ENCODE results near the gene MAGEA2B.
"Not testable (repeated sequence)": the region's sequence is repeated elsewhere in the genome, so short reads cannot be mapped to it uniquely, and the experiment has no call there.

Gene MAGEA2B

DNA sequence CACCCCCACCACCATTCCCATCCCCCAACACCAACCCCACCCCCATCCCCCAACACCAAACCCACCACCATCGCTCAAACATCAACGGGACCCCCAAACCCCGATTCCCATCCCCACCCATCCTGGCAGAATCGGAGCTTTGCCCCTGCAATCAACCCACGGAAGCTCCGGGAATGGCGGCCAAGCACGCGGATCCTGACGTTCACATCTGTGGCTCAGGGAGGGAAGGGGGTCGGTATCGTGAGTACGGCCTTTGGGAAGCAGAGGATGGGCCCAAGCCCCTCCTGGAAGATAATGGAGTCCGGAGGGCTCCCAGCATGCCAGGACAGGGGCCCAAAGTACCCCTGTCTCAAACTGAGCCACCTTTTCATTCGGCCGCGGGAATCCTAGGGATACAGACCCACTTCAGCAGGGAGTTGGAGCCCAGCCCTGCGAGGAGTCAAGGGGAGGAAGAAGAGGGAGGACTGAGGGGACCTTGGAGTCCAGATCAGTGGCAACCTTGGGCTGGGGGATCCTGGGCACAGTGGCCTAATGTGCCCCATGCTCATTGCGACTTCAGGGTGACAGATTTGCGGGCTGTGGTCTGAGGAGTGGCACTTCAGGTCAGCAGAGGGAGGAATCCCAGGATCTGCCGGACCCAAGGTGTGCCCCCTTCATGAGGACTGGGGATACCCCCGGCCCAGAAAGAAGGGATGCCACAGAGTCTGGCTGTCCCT is 19.9 kb downstream of the MAGEA2B start:
- not testable (repeated sequence) for H3K9ac ChIP-seq (ENCODE audit: low read length); H3K4me1 ChIP-seq (ENCODE audit: insufficient read depth, low read length); H3K9me3 ChIP-seq (ENCODE audit: low read length); H3K27me3 ChIP-seq (ENCODE audit: control insufficient read depth in 1 of 2, insufficient read depth in 2 of 2, low read length in 2 of 2); H3K27ac ChIP-seq (ENCODE audit: low read depth, low read length); H3K4me3 ChIP-seq (ENCODE audit: low read depth in 1 of 2, low read length in 2 of 2); H3K36me3 ChIP-seq (ENCODE audit: insufficient read depth, low read length)

DNA sequence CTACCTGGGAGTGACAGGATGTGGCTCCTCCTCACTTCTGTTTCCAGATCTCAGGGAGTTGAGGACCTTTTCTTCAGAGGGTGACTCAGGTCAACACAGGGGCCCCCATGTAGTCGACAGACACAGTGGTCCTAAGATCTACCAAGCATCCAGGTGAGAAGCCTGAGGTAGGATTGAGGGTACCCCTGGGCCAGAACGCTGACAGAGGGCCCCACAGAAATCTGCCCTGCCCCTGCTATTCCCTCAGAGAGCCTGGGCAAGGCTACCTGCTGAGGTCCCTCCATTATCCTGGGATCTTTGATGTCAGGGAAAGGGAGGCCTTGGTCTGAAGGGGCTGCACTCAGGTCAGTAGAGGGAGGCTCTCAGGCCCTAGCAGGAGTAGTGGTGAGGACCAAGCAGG is 20.7 kb downstream of the MAGEA2B start:
- no peaks in the 10 kb centered on the region for H3K9me3 ChIP-seq (ENCODE audit: low read length)
- H3K27me3 ChIP-seq (ENCODE audit: control insufficient read depth in 1 of 2, insufficient read depth in 2 of 2, low read length in 2 of 2) = no peaks in the 10 kb centered on the region
- no peaks in the 10 kb centered on the region for H3K4me1 ChIP-seq (ENCODE audit: insufficient read depth, low read length)
- no peaks in the 10 kb centered on the region for H3K36me3 ChIP-seq (ENCODE audit: insufficient read depth, low read length)
- no peak overlapping the region for H3K4me3 ChIP-seq (ENCODE audit: low read depth in 1 of 2, low read length in 2 of 2)
- H3K9ac ChIP-seq (ENCODE audit: low read length) = no peak overlapping the region
- no peak overlapping the region for H3K27ac ChIP-seq (ENCODE audit: low read depth, low read length)

DNA sequence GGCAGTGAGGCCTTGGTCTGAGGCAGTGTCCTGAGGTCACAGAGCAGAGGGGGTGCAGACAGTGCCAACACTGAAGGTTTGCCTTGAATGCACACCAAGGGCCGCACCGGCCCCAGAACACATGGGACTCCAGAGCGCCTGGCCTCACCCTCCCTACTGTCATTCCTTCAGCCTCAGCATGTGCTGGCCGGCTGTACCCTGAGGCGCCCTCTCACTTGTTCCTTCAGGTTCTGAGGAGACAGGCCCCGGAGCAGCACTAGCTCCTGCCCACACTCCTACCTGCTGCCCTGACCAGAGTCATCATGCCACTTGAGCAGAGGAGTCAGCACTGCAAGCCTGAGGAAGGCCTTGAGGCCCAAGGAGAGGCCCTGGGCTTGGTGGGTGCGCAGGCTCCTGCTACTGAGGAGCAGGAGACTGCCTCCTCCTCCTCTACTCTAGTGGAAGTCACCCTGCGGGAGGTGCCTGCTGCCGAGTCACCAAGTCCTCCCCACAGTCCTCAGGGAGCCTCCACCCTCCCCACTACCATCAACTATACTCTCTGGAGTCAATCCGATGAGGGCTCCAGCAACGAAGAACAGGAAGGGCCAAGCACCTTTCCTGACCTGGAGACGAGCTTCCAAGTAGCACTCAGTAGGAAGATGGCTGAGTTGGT is 21.6 kb downstream of the MAGEA2B start:
- Histone ChIP-seq H3K9ac (ENCODE audit: low read length) (no peak overlapping the region), H3K4me3 (ENCODE audit: low read depth in 1 of 2, low read length in 2 of 2) (no peak overlapping the region)

DNA sequence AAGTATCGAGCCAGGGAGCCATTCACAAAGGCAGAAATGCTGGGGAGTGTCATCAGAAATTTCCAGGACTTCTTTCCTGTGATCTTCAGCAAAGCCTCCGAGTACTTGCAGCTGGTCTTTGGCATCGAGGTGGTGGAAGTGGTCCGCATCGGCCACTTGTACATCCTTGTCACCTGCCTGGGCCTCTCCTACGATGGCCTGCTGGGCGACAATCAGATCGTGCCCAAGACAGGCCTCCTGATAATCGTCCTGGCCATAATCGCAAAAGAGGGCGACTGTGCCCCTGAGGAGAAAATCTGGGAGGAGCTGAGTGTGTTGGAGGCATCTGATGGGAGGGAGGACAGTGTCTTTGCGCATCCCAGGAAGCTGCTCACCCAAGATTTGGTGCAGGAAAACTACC is 22.1 kb downstream of the MAGEA2B start:
- not testable (repeated sequence) for H3K9me3 ChIP-seq (ENCODE audit: low read length); H3K9ac ChIP-seq (ENCODE audit: low read length); H3K36me3 ChIP-seq (ENCODE audit: insufficient read depth, low read length); H3K4me3 ChIP-seq (ENCODE audit: low read depth in 1 of 2, low read length in 2 of 2); H3K27ac ChIP-seq (ENCODE audit: low read depth, low read length); H3K4me1 ChIP-seq (ENCODE audit: insufficient read depth, low read length); H3K27me3 ChIP-seq (ENCODE audit: control insufficient read depth in 1 of 2, insufficient read depth in 2 of 2, low read length in 2 of 2)

More for the DNA sequence above, 21.6 kb downstream of the MAGEA2B start:
- H3K4me1 ChIP-seq (ENCODE audit: insufficient read depth, low read length) = no peaks in the 10 kb centered on the region
- no peaks in the 10 kb centered on the region for H3K27me3 ChIP-seq (ENCODE audit: control insufficient read depth in 1 of 2, insufficient read depth in 2 of 2, low read length in 2 of 2)
- no peaks in the 10 kb centered on the region for H3K36me3 ChIP-seq (ENCODE audit: insufficient read depth, low read length)
- no peak overlapping the region for H3K27ac ChIP-seq (ENCODE audit: low read depth, low read length)
- H3K9me3 ChIP-seq (ENCODE audit: low read length) = no peaks in the 10 kb centered on the region

DNA sequence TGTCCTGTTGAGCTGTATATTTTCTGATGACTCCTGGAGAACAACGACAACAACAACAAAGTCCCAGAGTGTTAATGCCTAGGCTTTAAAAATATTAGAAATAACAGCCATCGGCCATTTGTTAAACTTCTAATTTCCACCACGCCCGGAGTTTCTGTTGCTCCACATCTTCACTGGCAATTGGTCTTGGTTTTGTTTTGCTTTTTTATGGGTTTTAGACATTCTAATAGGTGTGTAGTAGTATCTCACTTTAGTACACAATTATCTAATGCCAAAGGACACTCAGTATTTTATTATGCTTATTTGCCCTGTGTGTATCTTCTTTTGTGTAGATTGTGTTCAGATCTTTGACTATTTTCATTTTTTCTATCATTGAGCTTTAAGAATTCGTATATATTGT is 24.1 kb downstream of the MAGEA2B start:
- no peaks in the 10 kb centered on the region for H3K9me3 ChIP-seq (ENCODE audit: low read length)
- H3K9ac ChIP-seq (ENCODE audit: low read length) = no peak overlapping the region
- no peaks in the 10 kb centered on the region for H3K36me3 ChIP-seq (ENCODE audit: insufficient read depth, low read length)
- H3K4me1 ChIP-seq (ENCODE audit: insufficient read depth, low read length) = no peaks in the 10 kb centered on the region
- no peaks in the 10 kb centered on the region for H3K27me3 ChIP-seq (ENCODE audit: control insufficient read depth in 1 of 2, insufficient read depth in 2 of 2, low read length in 2 of 2)
- H3K4me3 ChIP-seq (ENCODE audit: low read depth in 1 of 2, low read length in 2 of 2) = no peak overlapping the region
- H3K27ac ChIP-seq (ENCODE audit: low read depth, low read length) = no peak overlapping the region

DNA sequence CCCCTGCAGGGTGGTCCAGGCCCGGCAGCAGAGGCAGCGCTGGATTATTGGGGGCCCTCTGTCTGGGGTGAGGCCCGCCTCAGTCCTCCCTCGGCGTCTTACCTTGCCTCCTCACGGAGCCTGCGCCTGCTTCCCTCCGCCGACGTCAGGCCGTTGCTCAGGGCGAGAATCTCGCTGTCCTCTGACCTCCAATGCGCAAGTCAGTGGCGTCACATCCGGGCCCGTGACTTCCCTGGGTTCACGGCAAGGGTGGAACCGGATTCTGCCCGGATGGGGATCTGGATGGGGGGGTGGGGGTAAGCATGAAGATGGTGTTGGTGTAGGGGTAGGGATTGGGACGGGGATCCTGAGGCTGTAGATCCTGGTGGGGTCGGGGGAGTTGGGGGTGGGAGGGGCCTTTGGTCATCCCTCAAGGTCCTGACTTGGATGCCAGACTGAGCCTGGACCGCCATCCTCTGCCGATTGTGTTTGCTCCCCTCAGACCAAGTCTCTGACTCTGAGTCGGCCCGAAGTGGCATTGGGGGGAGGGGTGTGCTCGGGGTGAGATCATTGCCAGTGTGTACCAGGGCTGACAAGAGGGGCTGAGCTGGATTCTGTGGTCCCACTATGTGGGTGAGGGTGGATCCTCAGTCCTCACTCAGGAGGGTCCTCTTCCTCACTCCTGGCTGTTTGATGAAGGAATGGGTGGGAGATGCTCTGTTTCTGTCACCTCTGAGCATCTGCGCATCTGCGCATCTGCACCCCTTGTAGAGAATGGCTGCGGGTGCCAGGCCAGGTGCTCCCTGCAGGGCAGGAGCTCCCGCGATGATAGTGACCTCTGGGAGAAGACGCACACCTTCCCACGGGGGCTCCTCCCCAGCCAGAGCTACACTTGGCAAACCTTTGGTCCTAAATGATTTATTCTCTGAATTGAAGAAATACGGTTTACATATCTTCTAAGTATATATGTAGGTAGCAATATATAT is 39.5 kb downstream of the MAGEA2B start, which contains the start of gene MAGEA2:
TSS of gene MAGEA2 (minus strand) at position 157 of the 965 bp plus-strand sequence. CDS start 2,479 bp downstream, outside the sequence.
- H3K9ac ChIP-seq (ENCODE audit: low read length); H3K27me3 ChIP-seq (ENCODE audit: control insufficient read depth in 1 of 2, insufficient read depth in 2 of 2, low read length in 2 of 2); H3K36me3 ChIP-seq (ENCODE audit: insufficient read depth, low read length); H3K4me1 ChIP-seq (ENCODE audit: insufficient read depth, low read length); H3K4me3 ChIP-seq (ENCODE audit: low read depth in 1 of 2, low read length in 2 of 2); H3K27ac ChIP-seq (ENCODE audit: low read depth, low read length); H3K9me3 ChIP-seq (ENCODE audit: low read length): not testable (repeated sequence)

DNA sequence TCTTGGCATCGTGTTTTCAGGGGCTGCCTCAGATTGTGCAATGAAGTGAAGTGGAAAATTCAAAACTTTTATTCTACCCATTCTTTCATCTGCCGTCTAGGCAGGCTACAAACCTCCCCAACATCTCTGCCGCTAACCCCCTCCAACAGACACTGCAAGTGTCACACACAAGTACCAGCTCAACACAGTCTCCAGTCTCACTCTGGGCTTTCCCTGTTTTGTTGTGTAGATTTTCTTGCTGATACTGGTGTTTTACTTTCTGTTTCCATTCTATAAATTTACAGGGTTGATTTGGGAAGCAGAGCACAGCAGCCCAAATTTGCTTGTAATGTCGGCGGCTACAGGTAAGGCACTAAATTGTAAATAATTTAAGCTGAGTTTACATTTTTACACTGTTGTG is 40.4 kb downstream of the MAGEA2B start:
- H3K9ac ChIP-seq (ENCODE audit: low read length); H3K9me3 ChIP-seq (ENCODE audit: low read length); H3K4me3 ChIP-seq (ENCODE audit: low read depth in 1 of 2, low read length in 2 of 2): not testable (repeated sequence)

DNA sequence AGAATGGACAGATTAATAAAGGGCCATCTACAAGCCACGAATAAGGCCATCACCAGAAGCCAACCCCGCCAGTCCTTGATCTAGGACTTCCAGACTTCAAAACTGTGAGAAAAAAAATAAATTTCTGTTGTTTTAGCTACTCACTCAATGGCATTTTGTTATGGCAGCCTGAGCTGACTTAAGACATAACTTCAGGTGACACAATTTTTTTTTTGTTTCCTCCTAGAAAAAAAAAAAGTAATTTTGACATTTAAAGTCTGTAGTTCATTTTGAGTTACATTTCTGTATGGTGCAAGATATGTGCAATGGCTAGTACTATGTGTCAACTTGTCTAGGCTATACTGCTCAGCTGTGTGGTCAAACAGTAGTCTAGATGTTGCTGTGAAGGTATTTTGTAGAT is 44.5 kb downstream of the MAGEA2B start, which contains the start of gene CSAG3:
TSS of gene CSAG3 (plus strand) at position 301 of the 400 bp plus-strand sequence.
- not testable (repeated sequence) for H3K4me3 ChIP-seq (ENCODE audit: low read depth in 1 of 2, low read length in 2 of 2); H3K4me1 ChIP-seq (ENCODE audit: insufficient read depth, low read length); H3K27ac ChIP-seq (ENCODE audit: low read depth, low read length)

More for the DNA sequence above, 40.4 kb downstream of the MAGEA2B start:
- not testable (repeated sequence) for H3K27ac ChIP-seq (ENCODE audit: low read depth, low read length); H3K4me1 ChIP-seq (ENCODE audit: insufficient read depth, low read length); H3K27me3 ChIP-seq (ENCODE audit: control insufficient read depth in 1 of 2, insufficient read depth in 2 of 2, low read length in 2 of 2); H3K36me3 ChIP-seq (ENCODE audit: insufficient read depth, low read length)

DNA sequence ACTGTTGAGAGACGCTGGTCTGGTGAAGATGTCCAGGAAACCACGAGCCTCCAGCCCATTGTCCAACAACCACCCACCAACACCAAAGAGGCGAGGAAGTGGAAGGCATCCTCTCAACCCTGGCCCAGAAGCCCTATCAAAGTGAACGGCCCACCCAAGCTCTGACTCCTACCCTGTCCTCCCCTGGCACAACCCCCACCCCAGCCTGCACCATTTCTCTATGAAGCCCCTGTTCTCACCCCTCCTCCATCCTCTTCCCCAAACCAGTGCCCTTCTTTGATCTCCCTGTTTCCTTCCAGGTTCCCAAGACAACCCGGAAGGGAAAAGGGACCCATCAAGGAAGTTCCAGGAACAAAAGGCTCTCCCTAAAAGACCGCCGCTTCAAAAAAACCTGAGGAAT is 45.1 kb downstream of the MAGEA2B start:
- not testable (repeated sequence) for H3K36me3 ChIP-seq (ENCODE audit: insufficient read depth, low read length); H3K9ac ChIP-seq (ENCODE audit: low read length); H3K4me3 ChIP-seq (ENCODE audit: low read depth in 1 of 2, low read length in 2 of 2); H3K27me3 ChIP-seq (ENCODE audit: control insufficient read depth in 1 of 2, insufficient read depth in 2 of 2, low read length in 2 of 2); H3K27ac ChIP-seq (ENCODE audit: low read depth, low read length); H3K9me3 ChIP-seq (ENCODE audit: low read length); H3K4me1 ChIP-seq (ENCODE audit: insufficient read depth, low read length)

More for the DNA sequence above, 44.5 kb downstream of the MAGEA2B start, which contains the start of gene CSAG3:
- not testable (repeated sequence) for H3K36me3 ChIP-seq (ENCODE audit: insufficient read depth, low read length); H3K9me3 ChIP-seq (ENCODE audit: low read length); H3K27me3 ChIP-seq (ENCODE audit: control insufficient read depth in 1 of 2, insufficient read depth in 2 of 2, low read length in 2 of 2); H3K9ac ChIP-seq (ENCODE audit: low read length)

DNA sequence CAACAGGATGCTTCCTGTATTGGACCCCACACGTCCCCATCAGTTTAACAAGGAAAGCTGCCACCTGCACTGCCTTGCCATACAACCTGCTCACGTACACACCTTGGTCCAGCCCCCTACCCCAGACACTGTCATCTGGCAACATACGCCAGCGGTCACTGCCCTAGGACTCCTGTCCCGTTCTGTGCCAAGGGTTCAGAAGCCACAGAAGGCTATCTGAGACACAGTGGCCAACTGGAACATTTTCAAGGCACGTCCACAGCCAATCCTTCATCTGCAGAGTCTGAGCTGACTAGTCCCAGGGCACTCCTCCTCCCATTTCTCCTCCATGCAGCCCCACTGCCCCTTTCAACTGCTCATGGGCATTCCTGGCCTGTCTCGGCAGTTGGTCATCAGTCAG is 47.2 kb downstream of the MAGEA2B start:
- H3K4me1 ChIP-seq (ENCODE audit: insufficient read depth, low read length); H3K36me3 ChIP-seq (ENCODE audit: insufficient read depth, low read length); H3K9ac ChIP-seq (ENCODE audit: low read length); H3K27me3 ChIP-seq (ENCODE audit: control insufficient read depth in 1 of 2, insufficient read depth in 2 of 2, low read length in 2 of 2); H3K9me3 ChIP-seq (ENCODE audit: low read length); H3K27ac ChIP-seq (ENCODE audit: low read depth, low read length); H3K4me3 ChIP-seq (ENCODE audit: low read depth in 1 of 2, low read length in 2 of 2): not testable (repeated sequence)

DNA sequence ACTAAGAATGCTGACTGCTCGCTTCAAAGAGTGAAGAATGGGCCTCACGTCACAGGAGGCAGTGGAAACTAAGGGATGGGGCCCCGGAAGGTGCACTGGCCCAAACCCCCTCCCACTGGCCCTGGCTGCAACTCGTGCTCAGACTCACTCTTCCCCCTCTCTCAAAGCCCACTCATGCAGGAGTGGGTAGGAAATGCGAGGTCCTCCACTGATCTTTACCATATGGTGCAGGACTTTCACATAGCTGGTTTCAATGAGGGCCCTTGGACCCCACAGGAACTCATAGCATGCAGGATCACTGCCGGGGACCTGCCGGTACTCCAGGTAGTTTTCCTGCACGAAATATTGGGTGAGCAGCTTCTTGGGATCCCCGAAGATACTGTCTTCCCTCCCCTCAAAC is 52.1 kb downstream of the MAGEA2B start:
- H3K4me1 ChIP-seq (ENCODE audit: insufficient read depth, low read length); H3K4me3 ChIP-seq (ENCODE audit: low read depth in 1 of 2, low read length in 2 of 2); H3K36me3 ChIP-seq (ENCODE audit: insufficient read depth, low read length); H3K27ac ChIP-seq (ENCODE audit: low read depth, low read length); H3K9ac ChIP-seq (ENCODE audit: low read length); H3K9me3 ChIP-seq (ENCODE audit: low read length); H3K27me3 ChIP-seq (ENCODE audit: control insufficient read depth in 1 of 2, insufficient read depth in 2 of 2, low read length in 2 of 2): not testable (repeated sequence)
